Measurements from ENCODE around the gene RFX1. TPM values are rescaled to one million over a fixed set of nuclear protein-coding genes. Genes with fewer than 3 reads are reported as not detected.
"Not testable (repeated sequence)": the region's sequence is repeated elsewhere in the genome, so short reads cannot be mapped to it uniquely, and the experiment has no call there.

The RFX1 gene
- total RNA-seq, 1 donor from 2014 or later, result 4.7 TPM

DNA sequence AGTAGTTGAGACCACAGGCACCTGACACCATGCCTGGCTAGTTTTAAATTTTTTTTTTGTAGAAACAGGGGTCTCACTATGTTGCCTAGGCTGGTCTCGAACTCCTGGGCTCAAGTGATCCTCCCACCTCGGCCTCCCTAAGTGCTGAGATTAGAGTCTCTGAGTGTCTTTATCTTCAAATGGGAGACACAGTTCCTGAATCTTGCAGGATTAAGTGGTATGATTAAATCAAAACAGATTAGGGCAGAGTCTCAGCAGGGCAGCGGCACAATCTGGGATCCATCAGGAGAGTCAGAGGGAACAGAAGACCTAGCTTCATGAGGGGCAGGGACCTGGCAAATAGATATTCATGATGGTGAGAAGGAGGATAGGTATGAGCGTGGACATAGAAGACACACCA lies 22.8 kb upstream of the RFX1 start:
- Histone ChIP-seq H3K4me1 (ENCODE audit: control insufficient read depth in 3 of 3, insufficient read depth in 3 of 3, low read length in 3 of 3) (peaks cover 5 to 12% (median 6%) of the 10 kb centered on the region in 3 donors), H3K27ac (ENCODE audit: low read depth, low read length) (no peak overlapping the region), H3K9me3 (ENCODE audit: control insufficient read depth in 3 of 3, low read length in 3 of 3) (no peaks in the 10 kb centered on the region), H3K36me3 (ENCODE audit: control insufficient read depth in 3 of 3, insufficient read depth in 3 of 3, low read length in 3 of 3) (no peaks in the 10 kb centered on the region), H3K27me3 (ENCODE audit: control insufficient read depth in 3 of 3, insufficient read depth in 3 of 3, low read length in 3 of 3) (no peaks in the 10 kb centered on the region), H3K4me3 (ENCODE audit: low read length in 3 of 3) (no peak overlapping the region), H3K9ac (ENCODE audit: low read depth in 1 of 3, low read length in 3 of 3) (no peak overlapping the region)

- H3K9me3 ChIP-seq (ENCODE audit: control insufficient read depth in 3 of 3, low read length in 3 of 3), result no peaks in the 10 kb centered on the region
- no peak within 1 kb of the TSS for H3K9ac ChIP-seq (ENCODE audit: low read depth in 1 of 3, low read length in 3 of 3)
- peaks cover 5 to 12% (median 6%) of the 10 kb centered on the region in 3 donors for H3K4me1 ChIP-seq (ENCODE audit: control insufficient read depth in 3 of 3, insufficient read depth in 3 of 3, low read length in 3 of 3)
- no peaks in the 10 kb centered on the region for H3K36me3 ChIP-seq (ENCODE audit: control insufficient read depth in 3 of 3, insufficient read depth in 3 of 3, low read length in 3 of 3)
- H3K27me3 ChIP-seq (ENCODE audit: control insufficient read depth in 3 of 3, insufficient read depth in 3 of 3, low read length in 3 of 3), result no peaks in the 10 kb centered on the region
- no peak within 1 kb of the TSS for H3K27ac ChIP-seq (ENCODE audit: low read depth, low read length)
- H3K4me3 ChIP-seq (ENCODE audit: low read length in 3 of 3), result no peak within 1 kb of the TSS
Observed at GRCh38 chr19:14027856-14028450, 21.8 kb upstream of the RFX1 start, which contains the start of gene RLN3. TSS of gene RLN3 (plus strand) at chr19:14028148. CDS start at chr19:14028205, 57 bp downstream.

GRCh38 chr19:14026652-14027192 lies 20.6 kb upstream of the RFX1 start:
- not testable (repeated sequence) for H3K4me3 ChIP-seq (ENCODE audit: low read length in 3 of 3); H3K36me3 ChIP-seq (ENCODE audit: control insufficient read depth in 3 of 3, insufficient read depth in 3 of 3, low read length in 3 of 3); H3K27me3 ChIP-seq (ENCODE audit: control insufficient read depth in 3 of 3, insufficient read depth in 3 of 3, low read length in 3 of 3); H3K9me3 ChIP-seq (ENCODE audit: control insufficient read depth in 3 of 3, low read length in 3 of 3); H3K27ac ChIP-seq (ENCODE audit: low read depth, low read length); H3K9ac ChIP-seq (ENCODE audit: low read depth in 1 of 3, low read length in 3 of 3); H3K4me1 ChIP-seq (ENCODE audit: control insufficient read depth in 3 of 3, insufficient read depth in 3 of 3, low read length in 3 of 3)

DNA sequence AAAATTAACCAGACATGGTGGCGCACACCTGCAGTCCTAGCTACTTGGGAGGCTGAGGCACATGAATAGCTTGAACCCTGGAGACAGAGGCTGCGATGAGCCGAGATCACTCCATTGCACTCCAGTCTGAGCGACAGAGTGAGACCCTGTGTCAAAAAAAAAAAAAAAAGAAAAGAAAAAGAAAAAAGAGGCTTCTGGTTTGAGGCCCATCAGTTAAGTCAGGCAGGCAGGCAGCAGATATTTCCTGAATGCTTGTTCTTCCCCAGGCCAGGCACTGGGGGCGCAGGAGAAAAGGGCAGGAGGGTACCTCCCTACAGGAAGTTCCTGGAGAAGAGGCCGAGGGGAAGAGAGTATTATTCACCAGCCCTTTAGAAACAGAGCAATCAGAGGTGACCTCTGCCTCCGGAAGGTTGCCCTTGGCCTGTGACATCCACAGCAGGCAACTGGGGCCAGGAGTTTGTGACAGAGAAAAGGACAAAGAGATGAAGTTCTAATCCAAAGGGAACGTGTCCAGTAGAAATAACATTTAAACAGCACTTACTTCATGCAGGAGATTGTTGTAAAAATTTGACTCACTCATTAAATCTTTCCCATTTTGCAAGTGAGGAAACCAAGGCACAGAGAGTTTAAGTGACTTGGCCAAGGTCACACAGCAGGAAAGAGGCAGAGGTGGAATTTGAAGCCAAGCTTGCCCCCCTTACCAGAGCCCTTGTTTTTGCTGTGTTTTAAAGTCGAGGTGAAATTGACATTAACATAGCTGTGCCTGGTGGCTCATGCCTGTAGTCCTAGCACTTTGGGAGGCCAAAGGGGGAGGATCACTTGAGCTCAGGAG lies 17.5 kb upstream of the RFX1 start:
- H3K27me3 ChIP-seq (ENCODE audit: control insufficient read depth in 3 of 3, insufficient read depth in 3 of 3, low read length in 3 of 3), result no peaks in the 10 kb centered on the region
- no peak overlapping the region for H3K4me3 ChIP-seq (ENCODE audit: low read length in 3 of 3)
- H3K9me3 ChIP-seq (ENCODE audit: control insufficient read depth in 3 of 3, low read length in 3 of 3), result no peaks in the 10 kb centered on the region
- no peaks in the 10 kb centered on the region for H3K4me1 ChIP-seq (ENCODE audit: control insufficient read depth in 3 of 3, insufficient read depth in 3 of 3, low read length in 3 of 3)
- H3K27ac ChIP-seq (ENCODE audit: low read depth, low read length), result no peak overlapping the region
- no peaks in the 10 kb centered on the region for H3K36me3 ChIP-seq (ENCODE audit: control insufficient read depth in 3 of 3, insufficient read depth in 3 of 3, low read length in 3 of 3)
- no peak overlapping the region for H3K9ac ChIP-seq (ENCODE audit: low read depth in 1 of 3, low read length in 3 of 3)

DNA sequence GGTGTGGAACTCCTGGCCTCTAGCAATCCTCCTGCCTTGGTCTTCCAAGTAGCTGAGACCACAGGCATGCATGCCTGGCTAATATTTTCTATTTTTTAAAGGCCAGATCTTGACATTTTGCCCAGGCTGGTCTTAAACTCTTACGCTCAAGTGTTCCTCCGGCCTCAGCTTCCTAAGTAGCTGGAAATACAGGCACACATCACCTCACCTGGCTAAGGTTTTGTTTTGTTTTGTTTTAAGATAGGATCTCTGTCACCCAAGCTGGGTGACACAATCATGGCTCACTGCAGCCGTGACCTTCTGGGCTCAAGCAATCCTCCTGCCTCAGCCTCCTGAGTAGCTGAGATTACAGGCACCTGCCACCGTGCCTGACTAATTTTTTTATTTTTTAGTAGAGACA lies 16.3 kb upstream of the RFX1 start:
- Histone ChIP-seq H3K36me3 (ENCODE audit: control insufficient read depth in 3 of 3, insufficient read depth in 3 of 3, low read length in 3 of 3) (no peaks in the 10 kb centered on the region), H3K4me1 (ENCODE audit: control insufficient read depth in 3 of 3, insufficient read depth in 3 of 3, low read length in 3 of 3) (no peaks in the 10 kb centered on the region), H3K27ac (ENCODE audit: low read depth, low read length) (no peak overlapping the region), H3K9me3 (ENCODE audit: control insufficient read depth in 3 of 3, low read length in 3 of 3) (no peaks in the 10 kb centered on the region), H3K27me3 (ENCODE audit: control insufficient read depth in 3 of 3, insufficient read depth in 3 of 3, low read length in 3 of 3) (no peaks in the 10 kb centered on the region), H3K4me3 (ENCODE audit: low read length in 3 of 3) (no peak overlapping the region), H3K9ac (ENCODE audit: low read depth in 1 of 3, low read length in 3 of 3) (no peak overlapping the region)

DNA sequence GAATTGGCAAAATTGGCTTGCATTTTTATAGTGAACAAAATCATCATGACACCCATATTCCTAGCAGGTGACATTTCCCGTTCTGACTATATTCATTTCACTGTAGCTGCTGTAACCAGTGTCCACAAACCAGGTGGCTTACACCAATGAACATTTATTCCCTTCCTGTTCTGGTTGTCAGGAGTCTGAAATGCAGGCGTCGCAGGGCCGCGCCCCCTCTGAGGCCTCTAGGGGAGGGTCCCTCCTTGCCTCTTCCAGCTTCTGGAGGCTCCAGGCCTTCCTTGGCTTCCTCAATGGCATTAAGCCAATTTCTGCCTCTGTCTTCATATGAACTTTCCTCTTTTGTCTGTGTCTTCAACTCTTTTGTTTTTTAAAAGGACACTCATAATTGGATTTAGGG lies 15.4 kb upstream of the RFX1 start:
- no peaks in the 10 kb centered on the region for H3K9me3 ChIP-seq (ENCODE audit: control insufficient read depth in 3 of 3, low read length in 3 of 3)
- no peak overlapping the region for H3K9ac ChIP-seq (ENCODE audit: low read depth in 1 of 3, low read length in 3 of 3)
- H3K4me1 ChIP-seq (ENCODE audit: control insufficient read depth in 3 of 3, insufficient read depth in 3 of 3, low read length in 3 of 3), result no peaks in the 10 kb centered on the region
- H3K4me3 ChIP-seq (ENCODE audit: low read length in 3 of 3), result no peak overlapping the region
- no peaks in the 10 kb centered on the region for H3K27me3 ChIP-seq (ENCODE audit: control insufficient read depth in 3 of 3, insufficient read depth in 3 of 3, low read length in 3 of 3)
- H3K27ac ChIP-seq (ENCODE audit: low read depth, low read length), result no peak overlapping the region
- no peaks in the 10 kb centered on the region for H3K36me3 ChIP-seq (ENCODE audit: control insufficient read depth in 3 of 3, insufficient read depth in 3 of 3, low read length in 3 of 3)

GRCh38 chr19:14019739-14020138 lies 13.6 kb upstream of the RFX1 start:
- H3K4me1 ChIP-seq (ENCODE audit: control insufficient read depth in 3 of 3, insufficient read depth in 3 of 3, low read length in 3 of 3); H3K27me3 ChIP-seq (ENCODE audit: control insufficient read depth in 3 of 3, insufficient read depth in 3 of 3, low read length in 3 of 3); H3K9me3 ChIP-seq (ENCODE audit: control insufficient read depth in 3 of 3, low read length in 3 of 3); H3K4me3 ChIP-seq (ENCODE audit: low read length in 3 of 3); H3K9ac ChIP-seq (ENCODE audit: low read depth in 1 of 3, low read length in 3 of 3); H3K36me3 ChIP-seq (ENCODE audit: control insufficient read depth in 3 of 3, insufficient read depth in 3 of 3, low read length in 3 of 3); H3K27ac ChIP-seq (ENCODE audit: low read depth, low read length): not testable (repeated sequence)

GRCh38 chr19:14019100-14019499 lies 13.0 kb upstream of the RFX1 start:
- H3K9me3 ChIP-seq (ENCODE audit: control insufficient read depth in 3 of 3, low read length in 3 of 3), result no peaks in the 10 kb centered on the region
- no peak overlapping the region for H3K9ac ChIP-seq (ENCODE audit: low read depth in 1 of 3, low read length in 3 of 3)
- no peaks in the 10 kb centered on the region for H3K4me1 ChIP-seq (ENCODE audit: control insufficient read depth in 3 of 3, insufficient read depth in 3 of 3, low read length in 3 of 3)
- no peaks in the 10 kb centered on the region for H3K36me3 ChIP-seq (ENCODE audit: control insufficient read depth in 3 of 3, insufficient read depth in 3 of 3, low read length in 3 of 3)
- H3K27ac ChIP-seq (ENCODE audit: low read depth, low read length), result no peak overlapping the region
- H3K27me3 ChIP-seq (ENCODE audit: control insufficient read depth in 3 of 3, insufficient read depth in 3 of 3, low read length in 3 of 3), result no peaks in the 10 kb centered on the region
- no peak overlapping the region for H3K4me3 ChIP-seq (ENCODE audit: low read length in 3 of 3)

GRCh38 chr19:14015524-14016035 lies 9.5 kb upstream of the RFX1 start:
- Histone ChIP-seq H3K9me3 (ENCODE audit: control insufficient read depth in 3 of 3, low read length in 3 of 3) (no peaks in the 10 kb centered on the region), H3K27ac (ENCODE audit: low read depth, low read length) (no peak overlapping the region), H3K27me3 (ENCODE audit: control insufficient read depth in 3 of 3, insufficient read depth in 3 of 3, low read length in 3 of 3) (no peaks in the 10 kb centered on the region), H3K36me3 (ENCODE audit: control insufficient read depth in 3 of 3, insufficient read depth in 3 of 3, low read length in 3 of 3) (no peaks in the 10 kb centered on the region), H3K9ac (ENCODE audit: low read depth in 1 of 3, low read length in 3 of 3) (no peak overlapping the region), H3K4me1 (ENCODE audit: control insufficient read depth in 3 of 3, insufficient read depth in 3 of 3, low read length in 3 of 3) (no peaks in the 10 kb centered on the region), H3K4me3 (ENCODE audit: low read length in 3 of 3) (no peak overlapping the region)

DNA sequence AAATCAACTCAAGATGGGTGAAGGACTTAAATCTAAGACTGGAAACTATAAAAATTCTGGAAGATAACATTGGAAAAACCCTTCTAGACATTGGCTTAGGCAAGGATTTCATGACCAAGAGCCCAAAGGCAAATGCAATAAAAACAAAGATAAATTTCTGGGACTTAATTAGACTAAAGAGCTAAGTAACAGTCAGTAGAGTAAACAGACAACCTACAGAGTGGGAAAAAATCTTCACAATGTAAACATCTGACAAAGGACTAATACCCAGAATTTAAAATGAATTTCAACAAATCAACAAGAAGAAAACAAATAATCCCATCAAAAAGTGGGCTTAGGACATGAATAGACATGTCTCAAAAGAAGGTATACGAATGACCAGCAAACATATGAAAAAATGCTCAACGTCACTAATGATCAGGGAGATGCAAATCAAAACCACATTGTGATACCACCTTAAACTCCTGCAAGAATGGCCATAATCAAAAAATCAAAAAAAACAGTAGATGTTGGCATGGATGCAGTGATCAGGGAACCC lies 6.3 kb upstream of the RFX1 start:
- Histone ChIP-seq H3K4me3 (ENCODE audit: low read length in 3 of 3) (no peak overlapping the region), H3K27ac (ENCODE audit: low read depth, low read length) (no peak overlapping the region), H3K27me3 (ENCODE audit: control insufficient read depth in 3 of 3, insufficient read depth in 3 of 3, low read length in 3 of 3) (no peaks in the 10 kb centered on the region), H3K9ac (ENCODE audit: low read depth in 1 of 3, low read length in 3 of 3) (no peak overlapping the region), H3K36me3 (ENCODE audit: control insufficient read depth in 3 of 3, insufficient read depth in 3 of 3, low read length in 3 of 3) (no peaks in the 10 kb centered on the region), H3K9me3 (ENCODE audit: control insufficient read depth in 3 of 3, low read length in 3 of 3) (no peaks in the 10 kb centered on the region), H3K4me1 (ENCODE audit: control insufficient read depth in 3 of 3, insufficient read depth in 3 of 3, low read length in 3 of 3) (no peaks in the 10 kb centered on the region)

All from skeletal muscle tissue (tissue), 4 donors.